ENCODE measurements around the gene SBF2.
"Not testable (repeated sequence)": the region's sequence is repeated elsewhere in the genome, so short reads cannot be mapped to it uniquely, and the experiment has no call there.

SBF2 gene

DNA sequence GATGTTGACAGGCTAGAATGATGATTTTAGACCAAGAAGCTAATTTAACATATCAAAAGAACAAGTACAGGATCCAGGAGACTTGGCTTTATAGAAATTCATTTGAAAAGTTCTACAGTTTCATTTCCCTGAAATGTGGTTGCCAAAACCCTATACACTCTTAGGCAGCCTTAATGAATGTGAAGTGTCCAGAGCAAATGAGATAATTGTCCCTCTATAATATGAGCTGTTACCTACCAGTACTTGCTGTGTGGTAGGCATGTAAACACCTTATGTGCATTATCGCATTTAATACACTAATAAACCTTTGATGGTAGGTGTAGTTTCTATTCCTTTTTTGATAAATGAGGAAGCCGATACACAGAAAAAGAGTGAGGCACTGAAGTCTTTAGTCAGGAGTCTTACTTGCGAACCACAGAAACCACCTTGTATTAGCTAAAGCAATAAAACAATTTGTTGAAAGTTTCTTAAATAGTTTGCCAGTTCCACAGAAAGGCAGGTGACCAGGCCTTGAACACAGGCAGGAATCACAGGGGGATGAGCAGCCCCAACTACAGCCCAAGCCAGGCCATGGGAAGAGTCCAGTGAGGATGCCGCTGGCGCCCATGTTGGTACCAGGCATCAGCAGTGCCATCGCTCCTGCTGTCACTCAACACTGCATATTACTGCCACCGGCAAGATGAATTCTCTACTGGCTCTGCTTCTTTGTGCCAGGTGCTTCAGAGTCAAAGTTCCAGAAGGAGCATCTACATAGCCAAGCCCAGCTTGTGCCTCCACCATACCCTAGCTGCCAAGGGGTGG, 548.4 kb downstream of the SBF2 start:
- H3K27ac ChIP-seq, result no peak overlapping the region

DNA sequence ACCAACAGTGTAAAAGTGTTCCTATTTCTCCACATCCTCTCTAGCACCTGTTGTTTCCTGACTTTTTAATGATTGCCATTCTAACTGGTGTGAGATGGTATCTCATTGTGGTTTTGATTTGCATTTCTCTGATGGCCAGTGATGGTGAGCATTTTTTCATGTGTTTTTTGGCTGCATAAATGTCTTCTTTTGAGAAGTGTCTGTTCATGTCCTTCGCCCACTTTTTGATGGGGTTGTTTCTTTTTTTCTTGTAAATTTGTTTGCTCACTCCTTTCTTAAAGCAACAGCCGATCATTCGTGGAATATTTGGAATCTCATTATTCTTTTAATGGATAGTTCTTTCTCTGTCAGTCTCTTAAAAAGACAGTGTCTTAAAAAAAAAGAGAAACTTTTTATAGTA, 550.5 kb downstream of the SBF2 start:
- DNase-seq (ENCODE audit: low spot score); H3K27ac ChIP-seq; H3K4me3 ChIP-seq: not testable (repeated sequence)

More for the DNA sequence above, 548.4 kb downstream of the SBF2 start:
- TF ChIP-seq, protein P1, sequence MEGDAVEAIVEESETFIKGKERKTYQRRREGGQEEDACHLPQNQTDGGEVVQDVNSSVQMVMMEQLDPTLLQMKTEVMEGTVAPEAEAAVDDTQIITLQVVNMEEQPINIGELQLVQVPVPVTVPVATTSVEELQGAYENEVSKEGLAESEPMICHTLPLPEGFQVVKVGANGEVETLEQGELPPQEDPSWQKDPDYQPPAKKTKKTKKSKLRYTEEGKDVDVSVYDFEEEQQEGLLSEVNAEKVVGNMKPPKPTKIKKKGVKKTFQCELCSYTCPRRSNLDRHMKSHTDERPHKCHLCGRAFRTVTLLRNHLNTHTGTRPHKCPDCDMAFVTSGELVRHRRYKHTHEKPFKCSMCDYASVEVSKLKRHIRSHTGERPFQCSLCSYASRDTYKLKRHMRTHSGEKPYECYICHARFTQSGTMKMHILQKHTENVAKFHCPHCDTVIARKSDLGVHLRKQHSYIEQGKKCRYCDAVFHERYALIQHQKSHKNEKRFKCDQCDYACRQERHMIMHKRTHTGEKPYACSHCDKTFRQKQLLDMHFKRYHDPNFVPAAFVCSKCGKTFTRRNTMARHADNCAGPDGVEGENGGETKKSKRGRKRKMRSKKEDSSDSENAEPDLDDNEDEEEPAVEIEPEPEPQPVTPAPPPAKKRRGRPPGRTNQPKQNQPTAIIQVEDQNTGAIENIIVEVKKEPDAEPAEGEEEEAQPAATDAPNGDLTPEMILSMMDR (IDR thresholded peaks at IDR 0.05), result no peak
- DNase-seq (ENCODE audit: low spot score), result no peak
- no peak overlapping the region for H3K4me3 ChIP-seq

DNA sequence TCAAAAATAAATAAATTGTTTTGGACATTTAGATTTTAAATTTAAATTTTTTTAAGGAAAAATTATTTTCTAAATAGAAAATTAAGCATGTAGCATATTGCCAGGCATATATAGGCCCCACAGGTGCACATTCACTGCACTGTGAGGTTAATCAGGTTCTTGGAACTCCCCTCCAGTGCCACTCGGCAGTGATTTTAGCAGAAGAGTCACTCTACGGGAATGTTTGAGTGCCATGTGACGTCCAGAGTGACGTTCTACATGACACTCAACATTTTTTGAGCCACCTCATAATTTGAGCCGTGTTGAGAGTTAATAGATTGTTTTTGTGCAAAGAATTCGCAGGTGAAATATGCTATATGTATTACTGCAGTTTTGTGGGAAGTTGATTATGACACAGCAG, 552.8 kb downstream of the SBF2 start:
- TF ChIP-seq, protein P1 (IDR thresholded peaks at IDR 0.05), result no peak
- Histone ChIP-seq H3K27ac (no peak overlapping the region), H3K4me3 (no peak overlapping the region)
- DNase-seq (ENCODE audit: low spot score), result no peak

DNA sequence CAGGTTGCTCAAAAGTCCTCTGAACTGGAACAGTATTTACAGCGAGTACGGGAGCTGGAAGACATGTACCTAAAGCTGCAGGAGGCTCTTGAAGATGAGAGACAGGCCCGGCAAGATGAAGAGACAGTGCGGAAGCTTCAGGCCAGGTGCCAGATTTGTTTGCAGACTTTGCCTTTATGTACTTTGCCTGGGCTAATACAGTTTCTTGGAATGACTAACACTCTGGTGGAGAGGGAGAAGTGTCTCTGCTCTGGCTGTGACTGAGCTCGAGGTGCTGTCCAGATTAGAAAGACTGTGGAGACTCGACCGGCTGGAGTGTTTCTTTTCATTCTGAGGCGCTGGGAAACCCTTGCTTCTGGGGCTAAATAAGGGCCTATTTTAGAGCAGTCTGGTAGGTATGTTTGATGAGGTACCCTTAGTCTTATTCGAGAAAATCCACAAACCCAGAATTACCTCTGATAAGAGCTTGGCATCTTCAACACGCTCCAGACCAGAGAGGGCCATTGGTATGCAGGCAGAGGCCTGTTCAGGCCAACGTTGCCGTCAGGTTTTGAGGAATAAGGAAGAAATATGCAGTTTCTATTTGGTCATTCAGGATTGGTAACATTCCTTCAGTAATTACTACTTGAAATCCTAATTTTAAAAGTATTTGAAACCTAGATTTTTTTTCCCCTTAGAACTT, 553.7 kb downstream of the SBF2 start:
- DNase-seq (ENCODE audit: low spot score), result no peak
- no peak overlapping the region for H3K27ac ChIP-seq
- TF ChIP-seq, protein P1 (IDR thresholded peaks at IDR 0.05), result no peak
- H3K4me3 ChIP-seq, result no peak overlapping the region

DNA sequence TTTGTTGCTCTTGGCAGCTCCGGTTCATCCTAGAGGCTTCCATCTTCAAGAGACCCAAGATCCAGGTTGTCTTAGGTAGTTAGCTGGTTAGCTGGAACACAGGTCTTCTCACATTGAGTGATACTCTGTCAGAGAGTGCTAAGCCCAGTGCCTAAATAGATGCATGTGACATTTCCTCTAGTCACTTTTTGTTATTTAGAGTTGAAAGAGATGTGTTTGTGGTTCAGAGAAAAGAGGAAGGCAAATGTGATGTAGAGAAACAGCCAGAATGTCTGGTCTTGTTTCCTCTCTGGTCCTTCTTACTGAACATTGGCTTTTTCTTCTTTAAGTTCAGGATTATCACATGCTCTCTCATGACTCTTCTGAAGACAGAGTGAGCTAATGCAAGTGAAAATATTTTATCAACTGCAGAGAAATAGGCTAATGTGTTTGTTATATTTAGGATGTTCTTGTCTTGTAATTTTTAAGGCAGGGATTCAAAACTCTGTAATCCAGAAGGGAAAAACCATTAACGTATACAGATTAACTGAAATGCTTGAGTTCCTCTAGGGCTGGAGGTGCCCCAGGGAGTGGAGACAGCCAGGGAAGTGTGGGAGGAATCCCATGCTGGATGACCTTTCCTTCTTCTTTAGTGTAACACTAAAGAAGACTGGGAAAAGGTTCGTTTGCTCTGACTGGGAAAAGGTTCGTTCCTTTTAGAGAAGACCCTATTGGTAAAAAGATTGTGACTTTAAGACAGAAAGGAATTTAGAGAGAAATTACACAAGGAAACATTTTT, 554.7 kb downstream of the SBF2 start:
- Histone ChIP-seq H3K4me3 (no peak overlapping the region), H3K27ac (peak overlapping the region in 1 of 2 donors; percentile 37)
- no peak for DNase-seq (ENCODE audit: low spot score)
- TF ChIP-seq, protein P1 (IDR thresholded peaks at IDR 0.05), result no peak

DNA sequence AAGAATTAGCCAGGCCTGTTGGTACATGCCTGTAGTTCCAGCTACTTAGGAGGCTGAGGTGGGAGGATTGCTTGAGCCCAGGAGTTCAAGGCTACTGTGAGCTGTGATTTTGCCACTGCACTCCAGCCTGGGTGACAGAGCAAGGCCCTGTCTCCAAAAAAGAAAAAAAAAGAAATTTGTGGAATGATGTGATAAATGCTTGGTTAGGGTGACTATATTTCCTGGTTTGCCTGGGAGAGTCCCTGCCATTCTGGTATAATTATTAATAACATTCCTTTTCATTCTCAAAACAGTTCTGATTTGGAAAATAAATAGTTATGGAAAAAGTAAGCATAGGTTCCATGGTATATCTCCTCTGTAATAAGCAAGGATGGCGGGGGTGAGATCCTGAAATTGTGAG, 555.3 kb downstream of the SBF2 start:
- no peak for DNase-seq (ENCODE audit: low spot score)
- no peak overlapping the region for H3K4me3 ChIP-seq
- peak overlapping the region in 1 of 2 donors; percentile 26 for H3K27ac ChIP-seq
- TF ChIP-seq, protein P1 (IDR thresholded peaks at IDR 0.05), result no peak

DNA sequence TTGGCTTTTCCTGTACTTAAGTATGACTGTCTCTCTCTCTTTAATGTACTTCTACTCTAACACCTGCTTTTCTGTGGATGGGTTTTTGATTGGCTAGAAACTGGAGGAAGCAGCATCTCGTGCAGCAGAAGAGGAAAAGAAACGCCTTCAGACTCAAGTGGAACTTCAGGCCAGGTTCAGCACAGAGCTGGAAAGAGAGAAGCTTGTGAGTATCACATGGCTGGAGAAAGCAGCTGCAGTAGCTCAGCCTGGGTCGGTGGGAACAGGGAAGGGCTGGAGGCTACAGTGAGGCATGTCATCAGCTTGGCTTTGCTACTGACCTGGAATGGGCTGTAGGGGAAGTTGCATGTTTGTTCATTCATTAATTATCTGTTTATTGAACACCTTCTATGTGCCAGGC, 555.9 kb downstream of the SBF2 start:
- TF ChIP-seq, protein P1 (IDR thresholded peaks at IDR 0.05), result no peak
- no peak for DNase-seq (ENCODE audit: low spot score)
- Histone ChIP-seq H3K4me3 (no peak overlapping the region), H3K27ac (no peak overlapping the region)
